ENCODE data around the gene DUSP22. TPM values are rescaled to one million over a fixed set of nuclear protein-coding genes. Genes with fewer than 3 reads are reported as not detected.

DUSP22 gene
- total and polyA plus RNA-seq, 9 of the 15 experiments (the other 6 are each of a cell fraction or from before 2014, with no cell fraction given), result 9.3 to 19.4 (median 11.8) TPM

- FAIRE-seq, result no peak
- H3K36me3 ChIP-seq (ENCODE audit: control insufficient read depth, insufficient read depth, low read length), result no peaks in the 10 kb centered on the region
- WGBS (ENCODE audit: insufficient coverage, low coverage, missing lambda C conversion rate), result 51% methylated on average over 60 of the region's 108 CpGs
- no peak for TF ChIP-seq FOXA3 (CRISPR knock-in tag; conservative IDR thresholded peaks at IDR 0.05 in 1 of 2, IDR thresholded peaks at IDR 0.05 in 1 of 2)
- no peak for TF ChIP-seq NR4A1 (CRISPR knock-in tag; IDR thresholded peaks at IDR 0.05)
- no peak for TF ChIP-seq NR4A1 (tag; IDR thresholded peaks at IDR 0.05)
- no peak for TF ChIP-seq ARID2 (IDR thresholded peaks at IDR 0.05)
- TF ChIP-seq ELK1 (CRISPR knock-in tag; IDR thresholded peaks at IDR 0.05), result no peak
- TF ChIP-seq KLF16 (IDR thresholded peaks at IDR 0.05), result no peak
- no peak for TF ChIP-seq ZNF445 (CRISPR knock-in tag; IDR thresholded peaks at IDR 0.05; ENCODE audit: low read depth)
- no peak for TF ChIP-seq ZNF766 (CRISPR knock-in tag; conservative IDR thresholded peaks at IDR 0.05)
- TF ChIP-seq CBX8 (IDR thresholded peaks at IDR 0.05; ENCODE audit: borderline replicate concordance, extremely low read depth, low read depth, low read length, poor library complexity, severe bottlenecking), result no peak
- TF ChIP-seq FOXA1 (IDR thresholded peaks at IDR 0.05; ENCODE audit: borderline replicate concordance), result no peak
- TF ChIP-seq SMAD1 (IDR thresholded peaks at IDR 0.05; ENCODE audit: low read depth, low read length, partially characterized antibody), result no peak
- no peak for TF ChIP-seq MEIS2 (IDR thresholded peaks at IDR 0.05; ENCODE audit: partially characterized antibody)
- no peaks in the 10 kb centered on the region; the same call in none of the 2 replicates for H4K20me1 ChIP-seq (replicated peaks; ENCODE audit: control insufficient read depth, insufficient read depth, low read length)
- no peak overlapping the region for H3K4me3 ChIP-seq
- in situ Hi-C loops (cut with MboI) (no loop called here), intact Hi-C loops (cut with micrococcal nuclease) (no loop called here)
- no peaks in the 10 kb centered on the region for H3K79me2 ChIP-seq (ENCODE audit: control insufficient read depth, insufficient read depth, low read length)
- no peak for ATAC-seq
- no peak for DNase-seq (ENCODE audit: extremely low read depth in 1 of 4, low spot score in 3 of 4)
- H3K27ac ChIP-seq (ENCODE audit: extremely low read depth, low read depth, low read length), result no peak overlapping the region
- no peak overlapping the region for H3K4me2 ChIP-seq (ENCODE audit: insufficient read depth, low read length)
- H3K27me3 ChIP-seq (ENCODE audit: control insufficient read depth in 2 of 2, insufficient read depth in 2 of 2, low read length in 2 of 2), result peaks cover 42 to 64% of the 10 kb centered on the region in 2 experiments
- no peak overlapping the region for H2AFZ ChIP-seq (ENCODE audit: low read depth, low read length)
- H3K4me1 ChIP-seq (replicated peaks in 1 of 2; ENCODE audit: control insufficient read depth in 2 of 2, insufficient read depth in 2 of 2, low read length in 2 of 2), result peaks cover 0 to 7% of the 10 kb centered on the region in 2 experiments; a peak in 1 of 5 replicates
- no peak overlapping the region for H3K9ac ChIP-seq (ENCODE audit: insufficient read depth in 1 of 2, low read depth in 2 of 2, low read length in 2 of 2)
- ChIA-PET POLR2A (interaction anchor here (0.9 kb wide), 1 partner anchor 10 kb away, joined by 4 read pairs; no protein-coding TSS in a partner anchor), CTCF (ENCODE audit: low intra/inter-chr PET ratio) (interaction anchor here (0.7 kb wide), 1 partner anchor 1059 kb away, joined by 4 read pairs; no protein-coding TSS in a partner anchor)
- no TSS peak for BruUV-seq (replicated peaks)
- no peaks in the 10 kb centered on the region for H3K9me1 ChIP-seq (ENCODE audit: control insufficient read depth, insufficient read depth, low read length)
- no peaks in the 10 kb centered on the region; the same call in 1 of the 2 replicates for H3K9me3 ChIP-seq (replicated peaks; ENCODE audit: control insufficient read depth, insufficient read depth, low read depth, low read length)
These were observed 100.4 kb downstream of the DUSP22 start for GRCh38 chr6:392441-393390.
